HG02678 (cell line): Measurements from ENCODE around the gene DERL3.

Experiments
- ATAC-seq: cut with Tn5 transposase; IDR thresholded peaks from one replicate; pipeline ENCODE4 v1.9.1; 2021; ENCODE audit warnings: mild to moderate bottlenecking, moderate library complexity; ENCODE audit not compliant: unreplicated experiment

DERL3 gene

GRCh38 chr22:23806837-23807236, 32.0 kb downstream of the DERL3 start:
- no peak for ATAC-seq

- no peak for ATAC-seq
Measured at GRCh38 chr22:23804781-23805291, 34.0 kb downstream of the DERL3 start.

GRCh38 chr22:23803001-23803819, 35.6 kb downstream of the DERL3 start:
- no peak for ATAC-seq

GRCh38 chr22:23801886-23802377, 36.9 kb downstream of the DERL3 start:
- ATAC-seq: no peak

GRCh38 chr22:23801238-23801821, 37.5 kb downstream of the DERL3 start:
- ATAC-seq: no peak

GRCh38 chr22:23800297-23801237, 38.2 kb downstream of the DERL3 start:
- ATAC-seq: peak; percentile 72

GRCh38 chr22:23796461-23796860, 42.3 kb downstream of the DERL3 start:
- no peak for ATAC-seq

- ATAC-seq: no peak
Measured at GRCh38 chr22:23793326-23793725, 45.5 kb downstream of the DERL3 start.

GRCh38 chr22:23791738-23792645, 46.8 kb downstream of the DERL3 start:
- ATAC-seq: no peak

- no peak for ATAC-seq
Measured at GRCh38 chr22:23790819-23791737, 47.7 kb downstream of the DERL3 start.

GRCh38 chr22:23789638-23790037, 49.2 kb downstream of the DERL3 start:
- no peak for ATAC-seq

- ATAC-seq: no peak
Measured at GRCh38 chr22:23789121-23789520, 49.7 kb downstream of the DERL3 start.

GRCh38 chr22:23787910-23788309, 50.9 kb downstream of the DERL3 start:
- no peak for ATAC-seq

GRCh38 chr22:23787600-23787896, 51.3 kb downstream of the DERL3 start:
- peak; percentile 20 for ATAC-seq

- peak; percentile 73 for ATAC-seq
Measured at GRCh38 chr22:23786752-23787599, 51.8 kb downstream of the DERL3 start, which contains the start of gene SMARCB1. Gene SMARCB1 (plus strand): TSS chr22:23786966. CDS start chr22:23787170, 204 bp downstream.

- no peak for ATAC-seq
Measured at GRCh38 chr22:23786261-23786710, 52.5 kb downstream of the DERL3 start.
